SK-N-SH treated with all-trans-retinoic acid at 6 μM for 48 hours (cell line): ENCODE results near the gene TAS2R41.
A peak's percentile ranks its signal among the peaks of the same experiment; 100 is the strongest.
"Not testable (repeated sequence)": the region's sequence is repeated elsewhere in the genome, so short reads cannot be mapped to it uniquely, and the experiment has no call there.

Experiments
- ATAC-seq: fragments of 200-7000 bp; cut with Tn5 transposase; 3 replicates; pipeline ENCODE4 v1.9.1; 2020; ENCODE audit warnings: mild to moderate bottlenecking, moderate library complexity
- ARNTL ChIP-seq: fragments of 450-650 bp; formaldehyde crosslinking; IDR thresholded peaks from 2 replicates; pipeline ENCODE4 v1.5.0; 2020; ENCODE audit warnings: low read depth, mild to moderate bottlenecking, moderate library complexity, borderline replicate concordance
- BACH2 ChIP-seq: fragments of 250-450 bp; sonication (Bioruptor Pico); IDR thresholded peaks from 2 replicates; pipeline ENCODE4 v1.9.0; 2021; ENCODE audit warnings: mild to moderate bottlenecking, borderline replicate concordance
- ESRRG ChIP-seq: fragments of 250-450 bp; sonication (Bioruptor Pico); IDR thresholded peaks from 2 replicates; pipeline ENCODE4 v1.6.1; 2021; ENCODE audit warnings: mild to moderate bottlenecking
- GLIS3 ChIP-seq: fragments of 250-450 bp; sonication (Bioruptor Pico); IDR thresholded peaks from 2 replicates; pipeline ENCODE4 v1.5.0; 2020; ENCODE audit warnings: mild to moderate bottlenecking, moderate library complexity
- OSR1 ChIP-seq: fragments of 250-450 bp; sonication (Bioruptor Pico); IDR thresholded peaks from 2 replicates; pipeline ENCODE4 v1.8.0; 2022; ENCODE audit warnings: moderate library complexity, mild to moderate bottlenecking, inconsistent platforms
- PPARA ChIP-seq: fragments of 250-450 bp; sonication (Bioruptor Pico); IDR thresholded peaks from 2 replicates; pipeline ENCODE4 v1.5.0; 2020; ENCODE audit warnings: mild to moderate bottlenecking, borderline replicate concordance
- RARB ChIP-seq: fragments of 250-450 bp; sonication (Bioruptor Pico); IDR thresholded peaks from 2 replicates; pipeline ENCODE4 v1.8.0; 2021; ENCODE audit warnings: mild to moderate bottlenecking, moderate library complexity
- SNAI2 ChIP-seq: fragments of 250-450 bp; sonication (Bioruptor Pico); IDR thresholded peaks from 2 replicates; pipeline ENCODE4 v1.5.0; 2020; ENCODE audit warnings: mild to moderate bottlenecking, moderate library complexity
- TOX ChIP-seq: fragments of 250-450 bp; sonication (Bioruptor Pico); IDR thresholded peaks from 2 replicates; pipeline ENCODE4 v1.8.0; 2021; ENCODE audit warnings: mild to moderate bottlenecking, moderate library complexity, borderline replicate concordance
- ZFP30 ChIP-seq: fragments of 450-650 bp; formaldehyde crosslinking; IDR thresholded peaks from 2 replicates; pipeline ENCODE4 v1.5.0; 2022; ENCODE audit warnings: mild to moderate bottlenecking, moderate library complexity
- ZNF70 ChIP-seq: fragments of 450-650 bp; formaldehyde crosslinking; IDR thresholded peaks from 2 replicates; pipeline ENCODE4 v1.5.0; 2020; ENCODE audit warnings: mild to moderate bottlenecking, moderate library complexity
- ZNF8 ChIP-seq: fragments of 450-650 bp; formaldehyde crosslinking; IDR thresholded peaks from 2 replicates; pipeline ENCODE4 v1.5.0; 2020; ENCODE audit warnings: mild to moderate bottlenecking, moderate library complexity
- TF ChIP-seq, protein P1 (sequence below): fragments of 250-450 bp; sonication (Bioruptor Pico); IDR thresholded peaks from 2 replicates; pipeline ENCODE4 v1.8.0; 2020; ENCODE audit warnings: mild to moderate bottlenecking, moderate library complexity, borderline replicate concordance
- TF ChIP-seq, protein P2 (sequence below): fragments of 250-450 bp; sonication (Bioruptor Pico); IDR thresholded peaks from 2 replicates; pipeline ENCODE4 v1.5.1; 2021; ENCODE audit warnings: mild to moderate bottlenecking, moderate library complexity
- TF ChIP-seq, protein P3 (sequence below): fragments of 250-450 bp; sonication (Bioruptor Pico); IDR thresholded peaks from 2 replicates; pipeline ENCODE4 v1.8.0; 2021; ENCODE audit warnings: low read depth, mild to moderate bottlenecking, moderate library complexity, borderline replicate concordance
- TF ChIP-seq, protein P4 (sequence below): fragments of 250-450 bp; sonication (Bioruptor Pico); IDR thresholded peaks from 2 replicates; pipeline ENCODE4 v1.5.1; 2020; ENCODE audit warnings: low read depth, mild to moderate bottlenecking, moderate library complexity
- TF ChIP-seq, protein P5 (sequence below): fragments of 250-450 bp; sonication (Bioruptor Pico); IDR thresholded peaks from 2 replicates; pipeline ENCODE4 v1.5.0; 2020; ENCODE audit warnings: mild to moderate bottlenecking, moderate library complexity

TAS2R41 gene

DNA sequence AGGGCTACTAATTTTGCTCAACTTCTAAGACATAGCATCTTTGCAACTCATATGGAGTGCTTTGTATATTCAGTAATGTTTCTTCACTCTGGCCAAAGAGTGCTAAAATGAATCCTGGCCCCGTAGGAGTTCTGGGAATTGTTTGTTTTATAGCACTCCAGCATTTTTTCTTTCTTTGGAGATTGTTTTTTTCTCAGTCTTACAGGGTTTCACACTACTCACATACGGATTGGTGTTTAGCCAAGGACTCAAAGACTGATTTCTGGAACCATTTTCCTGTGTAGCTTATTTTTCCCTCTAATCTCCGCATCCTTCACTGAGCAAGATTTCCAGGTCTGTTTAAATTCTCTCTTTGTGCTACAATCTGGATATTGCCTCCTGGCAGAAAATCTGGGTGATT, 6.4 kb downstream of the TAS2R41 start (continued):
- TF ChIP-seq, protein P1, sequence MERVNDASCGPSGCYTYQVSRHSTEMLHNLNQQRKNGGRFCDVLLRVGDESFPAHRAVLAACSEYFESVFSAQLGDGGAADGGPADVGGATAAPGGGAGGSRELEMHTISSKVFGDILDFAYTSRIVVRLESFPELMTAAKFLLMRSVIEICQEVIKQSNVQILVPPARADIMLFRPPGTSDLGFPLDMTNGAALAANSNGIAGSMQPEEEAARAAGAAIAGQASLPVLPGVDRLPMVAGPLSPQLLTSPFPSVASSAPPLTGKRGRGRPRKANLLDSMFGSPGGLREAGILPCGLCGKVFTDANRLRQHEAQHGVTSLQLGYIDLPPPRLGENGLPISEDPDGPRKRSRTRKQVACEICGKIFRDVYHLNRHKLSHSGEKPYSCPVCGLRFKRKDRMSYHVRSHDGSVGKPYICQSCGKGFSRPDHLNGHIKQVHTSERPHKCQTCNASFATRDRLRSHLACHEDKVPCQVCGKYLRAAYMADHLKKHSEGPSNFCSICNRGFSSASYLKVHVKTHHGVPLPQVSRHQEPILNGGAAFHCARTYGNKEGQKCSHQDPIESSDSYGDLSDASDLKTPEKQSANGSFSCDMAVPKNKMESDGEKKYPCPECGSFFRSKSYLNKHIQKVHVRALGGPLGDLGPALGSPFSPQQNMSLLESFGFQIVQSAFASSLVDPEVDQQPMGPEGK (CRISPR knock-in tag) = no peak
- TF ChIP-seq ESRRG (CRISPR knock-in tag) (no peak), GLIS3 (no peak), OSR1 (CRISPR knock-in tag) (no peak)

DNA sequence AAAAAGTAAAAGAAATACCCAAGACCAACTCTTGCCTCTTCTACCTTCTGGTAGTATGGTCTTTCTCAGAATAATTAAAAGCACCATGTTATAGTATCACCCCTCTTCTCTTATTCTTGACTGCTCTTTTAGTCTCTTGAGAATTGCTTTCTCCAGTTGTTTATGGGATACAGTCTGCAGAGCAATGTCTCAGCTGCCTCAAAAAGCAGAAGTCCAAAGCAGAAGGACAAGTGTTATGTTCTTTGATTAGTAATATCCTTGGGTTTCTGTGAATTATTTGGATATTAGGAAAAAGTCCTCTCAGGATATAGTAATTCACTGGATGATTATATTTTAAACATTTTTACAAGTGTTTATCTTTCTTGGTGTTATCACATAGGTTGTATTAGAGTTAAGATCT, 7.4 kb downstream of the TAS2R41 start:
- TF ChIP-seq ARNTL = no peak
- TF ChIP-seq, protein P2, sequence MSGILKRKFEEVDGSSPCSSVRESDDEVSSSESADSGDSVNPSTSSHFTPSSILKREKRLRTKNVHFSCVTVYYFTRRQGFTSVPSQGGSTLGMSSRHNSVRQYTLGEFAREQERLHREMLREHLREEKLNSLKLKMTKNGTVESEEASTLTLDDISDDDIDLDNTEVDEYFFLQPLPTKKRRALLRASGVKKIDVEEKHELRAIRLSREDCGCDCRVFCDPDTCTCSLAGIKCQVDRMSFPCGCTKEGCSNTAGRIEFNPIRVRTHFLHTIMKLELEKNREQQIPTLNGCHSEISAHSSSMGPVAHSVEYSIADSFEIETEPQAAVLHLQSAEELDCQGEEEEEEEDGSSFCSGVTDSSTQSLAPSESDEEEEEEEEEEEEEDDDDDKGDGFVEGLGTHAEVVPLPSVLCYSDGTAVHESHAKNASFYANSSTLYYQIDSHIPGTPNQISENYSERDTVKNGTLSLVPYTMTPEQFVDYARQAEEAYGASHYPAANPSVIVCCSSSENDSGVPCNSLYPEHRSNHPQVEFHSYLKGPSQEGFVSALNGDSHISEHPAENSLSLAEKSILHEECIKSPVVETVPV = no peak
- TF ChIP-seq, protein P1 (CRISPR knock-in tag) = no peak
- no peak for ATAC-seq

DNA sequence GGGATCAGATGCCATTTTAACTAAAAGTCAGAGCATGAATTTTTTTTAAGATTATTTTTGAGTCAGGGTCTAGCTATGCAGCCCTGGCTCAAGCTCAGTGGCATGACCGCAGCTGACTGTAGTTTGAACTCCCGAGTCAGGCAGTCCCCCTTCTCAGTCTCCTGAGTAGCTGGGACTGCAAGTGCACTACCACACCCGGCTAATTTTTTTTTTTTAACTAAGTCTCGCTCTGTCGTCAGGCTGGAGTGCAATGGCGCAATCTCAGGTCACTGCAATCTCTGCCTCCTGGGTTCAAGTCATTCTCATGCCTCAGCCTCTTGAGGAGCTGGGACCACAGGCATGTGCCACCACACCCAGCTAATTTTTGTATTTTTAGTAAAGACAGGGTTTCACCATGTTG, 7.8 kb downstream of the TAS2R41 start:
- ATAC-seq = peak; percentile 28; the same call in 2 of the 3 replicates
- TF ChIP-seq, protein P2 = no peak
- TF ChIP-seq SNAI2 (no peak), BACH2 (CRISPR knock-in tag) (no peak), ZFP30 (CRISPR knock-in tag) (no peak), ARNTL (no peak), ESRRG (CRISPR knock-in tag) (no peak), GLIS3 (no peak), RARB (CRISPR knock-in tag) (no peak), ZNF70 (CRISPR knock-in tag) (no peak), PPARA (CRISPR knock-in tag) (no peak), TOX (CRISPR knock-in tag) (no peak), ZNF8 (CRISPR knock-in tag) (no peak)
- TF ChIP-seq, protein P3, sequence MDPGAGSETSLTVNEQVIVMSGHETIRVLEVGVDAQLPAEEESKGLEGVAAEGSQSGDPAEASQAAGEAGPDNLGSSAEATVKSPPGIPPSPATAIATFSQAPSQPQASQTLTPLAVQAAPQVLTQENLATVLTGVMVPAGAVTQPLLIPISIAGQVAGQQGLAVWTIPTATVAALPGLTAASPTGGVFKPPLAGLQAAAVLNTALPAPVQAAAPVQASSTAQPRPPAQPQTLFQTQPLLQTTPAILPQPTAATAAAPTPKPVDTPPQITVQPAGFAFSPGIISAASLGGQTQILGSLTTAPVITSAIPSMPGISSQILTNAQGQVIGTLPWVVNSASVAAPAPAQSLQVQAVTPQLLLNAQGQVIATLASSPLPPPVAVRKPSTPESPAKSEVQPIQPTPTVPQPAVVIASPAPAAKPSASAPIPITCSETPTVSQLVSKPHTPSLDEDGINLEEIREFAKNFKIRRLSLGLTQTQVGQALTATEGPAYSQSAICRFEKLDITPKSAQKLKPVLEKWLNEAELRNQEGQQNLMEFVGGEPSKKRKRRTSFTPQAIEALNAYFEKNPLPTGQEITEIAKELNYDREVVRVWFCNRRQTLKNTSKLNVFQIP = no peak
- TF ChIP-seq, protein P4, sequence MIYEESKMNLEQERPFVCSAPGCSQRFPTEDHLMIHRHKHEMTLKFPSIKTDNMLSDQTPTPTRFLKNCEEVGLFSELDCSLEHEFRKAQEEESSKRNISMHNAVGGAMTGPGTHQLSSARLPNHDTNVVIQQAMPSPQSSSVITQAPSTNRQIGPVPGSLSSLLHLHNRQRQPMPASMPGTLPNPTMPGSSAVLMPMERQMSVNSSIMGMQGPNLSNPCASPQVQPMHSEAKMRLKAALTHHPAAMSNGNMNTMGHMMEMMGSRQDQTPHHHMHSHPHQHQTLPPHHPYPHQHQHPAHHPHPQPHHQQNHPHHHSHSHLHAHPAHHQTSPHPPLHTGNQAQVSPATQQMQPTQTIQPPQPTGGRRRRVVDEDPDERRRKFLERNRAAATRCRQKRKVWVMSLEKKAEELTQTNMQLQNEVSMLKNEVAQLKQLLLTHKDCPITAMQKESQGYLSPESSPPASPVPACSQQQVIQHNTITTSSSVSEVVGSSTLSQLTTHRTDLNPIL = no peak
- TF ChIP-seq, protein P1 (CRISPR knock-in tag) = no peak
- TF ChIP-seq, protein P5, sequence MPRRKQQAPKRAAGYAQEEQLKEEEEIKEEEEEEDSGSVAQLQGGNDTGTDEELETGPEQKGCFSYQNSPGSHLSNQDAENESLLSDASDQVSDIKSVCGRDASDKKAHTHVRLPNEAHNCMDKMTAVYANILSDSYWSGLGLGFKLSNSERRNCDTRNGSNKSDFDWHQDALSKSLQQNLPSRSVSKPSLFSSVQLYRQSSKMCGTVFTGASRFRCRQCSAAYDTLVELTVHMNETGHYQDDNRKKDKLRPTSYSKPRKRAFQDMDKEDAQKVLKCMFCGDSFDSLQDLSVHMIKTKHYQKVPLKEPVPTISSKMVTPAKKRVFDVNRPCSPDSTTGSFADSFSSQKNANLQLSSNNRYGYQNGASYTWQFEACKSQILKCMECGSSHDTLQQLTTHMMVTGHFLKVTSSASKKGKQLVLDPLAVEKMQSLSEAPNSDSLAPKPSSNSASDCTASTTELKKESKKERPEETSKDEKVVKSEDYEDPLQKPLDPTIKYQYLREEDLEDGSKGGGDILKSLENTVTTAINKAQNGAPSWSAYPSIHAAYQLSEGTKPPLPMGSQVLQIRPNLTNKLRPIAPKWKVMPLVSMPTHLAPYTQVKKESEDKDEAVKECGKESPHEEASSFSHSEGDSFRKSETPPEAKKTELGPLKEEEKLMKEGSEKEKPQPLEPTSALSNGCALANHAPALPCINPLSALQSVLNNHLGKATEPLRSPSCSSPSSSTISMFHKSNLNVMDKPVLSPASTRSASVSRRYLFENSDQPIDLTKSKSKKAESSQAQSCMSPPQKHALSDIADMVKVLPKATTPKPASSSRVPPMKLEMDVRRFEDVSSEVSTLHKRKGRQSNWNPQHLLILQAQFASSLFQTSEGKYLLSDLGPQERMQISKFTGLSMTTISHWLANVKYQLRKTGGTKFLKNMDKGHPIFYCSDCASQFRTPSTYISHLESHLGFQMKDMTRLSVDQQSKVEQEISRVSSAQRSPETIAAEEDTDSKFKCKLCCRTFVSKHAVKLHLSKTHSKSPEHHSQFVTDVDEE (CRISPR knock-in tag) = no peak
- TF ChIP-seq, all 23 proteins: peak for 0

DNA sequence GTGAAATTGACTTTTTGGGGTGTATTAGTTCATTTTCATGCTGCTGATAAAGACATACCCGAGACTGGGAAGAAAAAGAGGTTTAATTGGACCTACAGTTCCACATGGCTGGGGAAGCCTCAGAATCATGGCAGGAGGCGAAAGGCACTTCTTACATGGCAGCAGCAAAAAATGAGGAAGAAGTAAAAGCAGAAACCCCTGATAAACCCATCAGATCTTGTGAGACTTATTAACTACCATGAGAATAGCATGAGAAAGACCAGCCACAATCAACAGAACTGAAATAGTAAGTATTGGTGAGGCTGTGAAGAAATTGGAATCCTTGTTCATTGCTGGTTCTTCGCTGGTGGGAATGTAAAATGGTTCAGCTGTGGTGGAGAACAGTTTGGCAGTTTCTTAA, 8.6 kb downstream of the TAS2R41 start:
- ATAC-seq = not testable (repeated sequence)
